Activated T-cell treated with anti-CD3 and anti-CD28 coated beads, Interleukin-2, amount 50 U/mL, for 1 hour (primary cell): Measurements from ENCODE around the gene TPSD1.
"Not testable (repeated sequence)": the region's sequence is repeated elsewhere in the genome, so short reads cannot be mapped to it uniquely, and the experiment has no call there.

ENCODE experiments used
- DNase-seq: peaks from one replicate; pipeline ENCODE4 v3.0.0-alpha.2; 2020

TPSD1 gene

GRCh38 chr16:1243907-1244850, 11.7 kb upstream of the TPSD1 start:
- not testable (repeated sequence) for DNase-seq

- no peak for DNase-seq
Measured at GRCh38 chr16:1244881-1245280, 11.0 kb upstream of the TPSD1 start.

- DNase-seq, result no peak
Measured at GRCh38 chr16:1245452-1246020, 10.3 kb upstream of the TPSD1 start.

- not testable (repeated sequence) for DNase-seq
Measured at GRCh38 chr16:1247903-1248537, 7.8 kb upstream of the TPSD1 start.

GRCh38 chr16:1249031-1249755, 6.7 kb upstream of the TPSD1 start:
- DNase-seq, result not testable (repeated sequence)

GRCh38 chr16:1253701-1254364, 2.0 kb upstream of the TPSD1 start:
- not testable (repeated sequence) for DNase-seq

- not testable (repeated sequence) for DNase-seq
Measured at GRCh38 chr16:1254821-1255220, 1.0 kb upstream of the TPSD1 start.

GRCh38 chr16:1256296-1256873, 516 bp downstream of the TPSD1 start:
- not testable (repeated sequence) for DNase-seq

GRCh38 chr16:1256874-1257322, 1.0 kb downstream of the TPSD1 start:
- no peak for DNase-seq

- no peak for DNase-seq
Measured at GRCh38 chr16:1257561-1258224, 1.8 kb downstream of the TPSD1 start.

- DNase-seq, result no peak
Measured at GRCh38 chr16:1258225-1258600, 2.3 kb downstream of the TPSD1 start.

GRCh38 chr16:1258906-1259759, 3.3 kb downstream of the TPSD1 start:
- no peak for DNase-seq

GRCh38 chr16:1259760-1260068, 3.8 kb downstream of the TPSD1 start:
- DNase-seq, result no peak

- DNase-seq, result no peak
Measured at GRCh38 chr16:1260101-1260680, 4.3 kb downstream of the TPSD1 start.

- DNase-seq, result no peak
Measured at GRCh38 chr16:1261131-1261892, 5.4 kb downstream of the TPSD1 start.

- no peak for DNase-seq
Measured at GRCh38 chr16:1262210-1262845, 6.5 kb downstream of the TPSD1 start.

GRCh38 chr16:1262846-1263221, 7.0 kb downstream of the TPSD1 start:
- no peak for DNase-seq

- DNase-seq, result no peak
Measured at GRCh38 chr16:1263591-1264344, 7.9 kb downstream of the TPSD1 start.
